Measurements from ENCODE around the gene RIT2. TPM values are rescaled to one million over a fixed set of nuclear protein-coding genes. Genes with fewer than 3 reads are reported as not detected.

Gene RIT2
- total RNA-seq, 2 experiments from 2014 or later = not detected

- H3K4me1 Mint-ChIP-seq (ENCODE audit: low read depth) = no peaks in the 10 kb centered on the region
- ATAC-seq (no peak), DNase-seq (no peak)
- H3K27me3 Mint-ChIP-seq (ENCODE audit: low read depth) = no peaks in the 10 kb centered on the region
- H3K9me3 Mint-ChIP-seq (ENCODE audit: insufficient read depth) = peaks cover 6% of the 10 kb centered on the region
- no peak overlapping the region for H3K4me3 Mint-ChIP-seq
- H3K27ac Mint-ChIP-seq = no peak overlapping the region
- CTCF ChIA-PET = interaction anchor here (0.7 kb wide), 1 partner anchor 16 kb away, joined by 3 read pairs; no protein-coding TSS in a partner anchor
- POLR2A ChIA-PET = no interaction called here
- H3K36me3 Mint-ChIP-seq (ENCODE audit: low read depth) = no peaks in the 10 kb centered on the region
Observed at GRCh38 chr18:43040281-43040680, 75.2 kb downstream of the RIT2 start.

- no peak overlapping the region for H3K4me3 Mint-ChIP-seq
- DNase-seq = no peak
- no peak overlapping the region for H3K27ac Mint-ChIP-seq
- H3K36me3 Mint-ChIP-seq (ENCODE audit: low read depth) = no peaks in the 10 kb centered on the region
- H3K9me3 Mint-ChIP-seq (ENCODE audit: insufficient read depth) = peaks cover 12% of the 10 kb centered on the region
- ATAC-seq = no peak
- ChIA-PET CTCF (no interaction called here), POLR2A (no interaction called here)
- H3K4me1 Mint-ChIP-seq (ENCODE audit: low read depth) = no peaks in the 10 kb centered on the region
- no peaks in the 10 kb centered on the region for H3K27me3 Mint-ChIP-seq (ENCODE audit: low read depth)
Observed at GRCh38 chr18:43034683-43035500, 80.6 kb downstream of the RIT2 start.

- Mint-ChIP-seq H3K27ac (no peak overlapping the region), H3K4me3 (no peak overlapping the region), H3K27me3 (ENCODE audit: low read depth) (no peaks in the 10 kb centered on the region), H3K36me3 (ENCODE audit: low read depth) (no peaks in the 10 kb centered on the region), H3K4me1 (ENCODE audit: low read depth) (no peaks in the 10 kb centered on the region), H3K9me3 (ENCODE audit: insufficient read depth) (peaks cover 7% of the 10 kb centered on the region)
- ATAC-seq (no peak), DNase-seq (no peak)
- CTCF ChIA-PET = no interaction called here
- POLR2A ChIA-PET = no interaction called here
Observed at GRCh38 chr18:43031169-43031568, 84.3 kb downstream of the RIT2 start.

GRCh38 chr18:43029414-43029813 lies 86.1 kb downstream of the RIT2 start:
- H3K4me3 Mint-ChIP-seq = no peak overlapping the region
- ChIA-PET POLR2A (no interaction called here), CTCF (no interaction called here)
- H3K9me3 Mint-ChIP-seq (ENCODE audit: insufficient read depth) = peaks cover 7% of the 10 kb centered on the region
- H3K27me3 Mint-ChIP-seq (ENCODE audit: low read depth) = no peaks in the 10 kb centered on the region
- DNase-seq (no peak), ATAC-seq (no peak)
- H3K36me3 Mint-ChIP-seq (ENCODE audit: low read depth) = no peaks in the 10 kb centered on the region
- no peaks in the 10 kb centered on the region for H3K4me1 Mint-ChIP-seq (ENCODE audit: low read depth)
- H3K27ac Mint-ChIP-seq = no peak overlapping the region

- peaks cover 12% of the 10 kb centered on the region for H3K9me3 Mint-ChIP-seq (ENCODE audit: insufficient read depth)
- no peak for DNase-seq
- ChIA-PET CTCF (no interaction called here), POLR2A (no interaction called here)
- no peak overlapping the region for H3K4me3 Mint-ChIP-seq
- H3K27me3 Mint-ChIP-seq (ENCODE audit: low read depth) = no peaks in the 10 kb centered on the region
- H3K27ac Mint-ChIP-seq = no peak overlapping the region
- no peaks in the 10 kb centered on the region for H3K36me3 Mint-ChIP-seq (ENCODE audit: low read depth)
- no peaks in the 10 kb centered on the region for H3K4me1 Mint-ChIP-seq (ENCODE audit: low read depth)
- no peak for ATAC-seq
Observed at GRCh38 chr18:43022874-43023273, 92.6 kb downstream of the RIT2 start.

GRCh38 chr18:43017622-43018021 lies 97.9 kb downstream of the RIT2 start:
- H3K4me1 Mint-ChIP-seq (ENCODE audit: low read depth) = no peaks in the 10 kb centered on the region

GRCh38 chr18:43013486-43013885 lies 102.0 kb downstream of the RIT2 start:
- H3K27me3 Mint-ChIP-seq (ENCODE audit: low read depth) = no peaks in the 10 kb centered on the region
- DNase-seq (no peak), ATAC-seq (no peak)
- no peak overlapping the region for H3K4me3 Mint-ChIP-seq
- H3K27ac Mint-ChIP-seq = no peak overlapping the region
- POLR2A ChIA-PET = no interaction called here
- H3K36me3 Mint-ChIP-seq (ENCODE audit: low read depth) = no peaks in the 10 kb centered on the region
- peaks cover 5% of the 10 kb centered on the region for H3K9me3 Mint-ChIP-seq (ENCODE audit: insufficient read depth)
- CTCF ChIA-PET = no interaction called here
- H3K4me1 Mint-ChIP-seq (ENCODE audit: low read depth) = no peaks in the 10 kb centered on the region

More at GRCh38 chr18:43017622-43018021, 97.9 kb downstream of the RIT2 start:
- Mint-ChIP-seq H3K4me3 (no peak overlapping the region), H3K9me3 (ENCODE audit: insufficient read depth) (peaks cover 15% of the 10 kb centered on the region), H3K36me3 (ENCODE audit: low read depth) (no peaks in the 10 kb centered on the region), H3K27me3 (ENCODE audit: low read depth) (no peaks in the 10 kb centered on the region), H3K27ac (no peak overlapping the region)
- ChIA-PET POLR2A (no interaction called here), CTCF (no interaction called here)
- ATAC-seq (no peak), DNase-seq (no peak)

GRCh38 chr18:43012951-43013350 lies 102.5 kb downstream of the RIT2 start:
- H3K27ac Mint-ChIP-seq = no peak overlapping the region
- no peaks in the 10 kb centered on the region for H3K36me3 Mint-ChIP-seq (ENCODE audit: low read depth)
- DNase-seq (no peak), ATAC-seq (no peak)
- CTCF ChIA-PET = no interaction called here
- POLR2A ChIA-PET = no interaction called here
- peaks cover 4% of the 10 kb centered on the region for H3K9me3 Mint-ChIP-seq (ENCODE audit: insufficient read depth)
- no peak overlapping the region for H3K4me3 Mint-ChIP-seq
- no peaks in the 10 kb centered on the region for H3K4me1 Mint-ChIP-seq (ENCODE audit: low read depth)
- no peaks in the 10 kb centered on the region for H3K27me3 Mint-ChIP-seq (ENCODE audit: low read depth)

- CTCF ChIA-PET = no interaction called here
- ATAC-seq = no peak
- POLR2A ChIA-PET = no interaction called here
- Mint-ChIP-seq H3K27me3 (ENCODE audit: low read depth) (no peaks in the 10 kb centered on the region), H3K36me3 (ENCODE audit: low read depth) (no peaks in the 10 kb centered on the region), H3K9me3 (ENCODE audit: insufficient read depth) (peaks cover 4% of the 10 kb centered on the region), H3K27ac (no peak overlapping the region), H3K4me3 (no peak overlapping the region), H3K4me1 (ENCODE audit: low read depth) (no peaks in the 10 kb centered on the region)
- no peak for DNase-seq
Observed at GRCh38 chr18:43010611-43011010, 104.9 kb downstream of the RIT2 start.

- Mint-ChIP-seq H3K4me1 (ENCODE audit: low read depth) (no peaks in the 10 kb centered on the region), H3K9me3 (ENCODE audit: insufficient read depth) (peaks cover 4% of the 10 kb centered on the region), H3K36me3 (ENCODE audit: low read depth) (no peaks in the 10 kb centered on the region), H3K27ac (no peak overlapping the region), H3K4me3 (no peak overlapping the region), H3K27me3 (ENCODE audit: low read depth) (no peaks in the 10 kb centered on the region)
- POLR2A ChIA-PET = no interaction called here
- DNase-seq = no peak
- CTCF ChIA-PET = no interaction called here
- no peak for ATAC-seq
Observed at GRCh38 chr18:43009674-43010073, 105.8 kb downstream of the RIT2 start.

GRCh38 chr18:43007365-43007764 lies 108.1 kb downstream of the RIT2 start:
- ATAC-seq (no peak), DNase-seq (no peak)
- no peaks in the 10 kb centered on the region for H3K9me3 Mint-ChIP-seq (ENCODE audit: insufficient read depth)
- no peaks in the 10 kb centered on the region for H3K27me3 Mint-ChIP-seq (ENCODE audit: low read depth)
- H3K4me1 Mint-ChIP-seq (ENCODE audit: low read depth) = no peaks in the 10 kb centered on the region
- no peak overlapping the region for H3K27ac Mint-ChIP-seq
- ChIA-PET CTCF (no interaction called here), POLR2A (no interaction called here)
- no peaks in the 10 kb centered on the region for H3K36me3 Mint-ChIP-seq (ENCODE audit: low read depth)
- H3K4me3 Mint-ChIP-seq = no peak overlapping the region

GRCh38 chr18:43004421-43004820 lies 111.1 kb downstream of the RIT2 start:
- POLR2A ChIA-PET = interaction anchor here (0.6 kb wide), 1 partner anchor 862 kb away, joined by 3 read pairs; no protein-coding TSS in a partner anchor
- no peaks in the 10 kb centered on the region for H3K27me3 Mint-ChIP-seq (ENCODE audit: low read depth)
- no peaks in the 10 kb centered on the region for H3K36me3 Mint-ChIP-seq (ENCODE audit: low read depth)
- no peaks in the 10 kb centered on the region for H3K9me3 Mint-ChIP-seq (ENCODE audit: insufficient read depth)
- CTCF ChIA-PET = no interaction called here
- DNase-seq = no peak
- H3K4me3 Mint-ChIP-seq = no peak overlapping the region
- no peaks in the 10 kb centered on the region for H3K4me1 Mint-ChIP-seq (ENCODE audit: low read depth)
- no peak overlapping the region for H3K27ac Mint-ChIP-seq
- ATAC-seq = no peak

- no peaks in the 10 kb centered on the region for H3K27me3 Mint-ChIP-seq (ENCODE audit: low read depth)
- ATAC-seq (no peak), DNase-seq (no peak)
- H3K9me3 Mint-ChIP-seq (ENCODE audit: insufficient read depth) = no peaks in the 10 kb centered on the region
- ChIA-PET POLR2A (no interaction called here), CTCF (no interaction called here)
- no peak overlapping the region for H3K4me3 Mint-ChIP-seq
- no peaks in the 10 kb centered on the region for H3K4me1 Mint-ChIP-seq (ENCODE audit: low read depth)
- no peaks in the 10 kb centered on the region for H3K36me3 Mint-ChIP-seq (ENCODE audit: low read depth)
- H3K27ac Mint-ChIP-seq = no peak overlapping the region
Observed at GRCh38 chr18:43001821-43002220, 113.7 kb downstream of the RIT2 start.
